Liver (tissue), 9 donors: ENCODE results near the gene AMBN. TPM values are rescaled to one million over a fixed set of nuclear protein-coding genes. Genes with fewer than 3 reads are reported as not detected.

ENCODE experiments used
- DNase-seq: peaks from one replicate; pipeline ENCODE4 v3.0.0-alpha.2; 2017; ENCODE audit warnings: low spot score
- H3K27ac ChIP-seq, 2 donors: one replicate each; pipeline ENCODE4 v1.7.0; 2013; ENCODE audit warnings: inconsistent platforms in 2 of 2, low read length in 2 of 2, control low read depth in 1 of 2, low read depth in 1 of 2, mild to moderate bottlenecking in 1 of 2
- H3K27me3 ChIP-seq, 4 donors: one replicate each; pipeline versions ENCODE4 v1.6.1 to v1.7.0; 2013; ENCODE audit warnings: low read length in 3 of 4, inconsistent platforms in 1 of 4, mild to moderate bottlenecking in 1 of 4, moderate library complexity in 1 of 4; ENCODE audit not compliant: control insufficient read depth in 4 of 4, insufficient read depth in 4 of 4
- H3K36me3 ChIP-seq, 4 donors: one replicate each; pipeline versions ENCODE4 v1.6.1 to v1.7.0; 2013; ENCODE audit warnings: low read length in 3 of 4, mild to moderate bottlenecking in 3 of 4, low read depth in 1 of 4, moderate library complexity in 1 of 4; ENCODE audit not compliant: control insufficient read depth in 4 of 4, insufficient read depth in 3 of 4
- H3K4me1 ChIP-seq, 4 donors: one replicate each; pipeline versions ENCODE4 v1.6.1 to v1.7.0; 2013; ENCODE audit warnings: low read length in 3 of 4, mild to moderate bottlenecking in 3 of 4, moderate library complexity in 1 of 4; ENCODE audit not compliant: control insufficient read depth in 4 of 4, insufficient read depth in 4 of 4
- H3K4me3 ChIP-seq, 3 donors: one replicate each; pipeline versions ENCODE4 v1.6.1 to v1.7.0; 2013; ENCODE audit warnings: low read length in 3 of 3, control low read depth in 1 of 3, low read depth in 1 of 3, mild to moderate bottlenecking in 1 of 3
- H3K9ac ChIP-seq, 2 donors: one replicate each; pipeline ENCODE4 v1.7.0; 2013; ENCODE audit warnings: low read length in 2 of 2, mild to moderate bottlenecking in 2 of 2, moderate library complexity in 2 of 2, control low read depth in 1 of 2, low read depth in 1 of 2
- H3K9me3 ChIP-seq, 4 donors: one replicate each; pipeline versions ENCODE4 v1.6.1 to v1.7.0; 2013; ENCODE audit warnings: low read length in 3 of 4; ENCODE audit not compliant: control insufficient read depth in 4 of 4
- ATF3 ChIP-seq: IDR thresholded peaks from 2 replicates; pipeline ENCODE4 v1.6.1; 2016; ENCODE audit warnings: antibody characterized with exemption
- CTCF ChIP-seq: fragments of 150-350 bp; IDR thresholded peaks from 2 replicates; pipeline ENCODE4 v1.5.1; 2017; ENCODE audit warnings: improper control_type of control experiment, low read depth, low read length; ENCODE audit not compliant: missing input control
- FOXA2 ChIP-seq: IDR thresholded peaks from 2 replicates; pipeline ENCODE4 v1.6.1; 2016; ENCODE audit warnings: antibody characterized with exemption
- HNF4A ChIP-seq, 2 donors: conservative IDR thresholded peaks; 2 replicates each; pipeline ENCODE4 v1.6.1; 2016; ENCODE audit warnings: antibody characterized with exemption in 2 of 2, mild to moderate bottlenecking in 2 of 2
- HNF4G ChIP-seq: IDR thresholded peaks from 2 replicates; pipeline ENCODE4 v1.6.1; 2016; ENCODE audit warnings: antibody characterized with exemption
- JUND ChIP-seq, 2 donors: IDR thresholded peaks; 2 replicates each; pipeline ENCODE4 v1.6.1; 2016; ENCODE audit warnings: antibody characterized with exemption in 2 of 2
- MAX ChIP-seq: IDR thresholded peaks from 2 replicates; pipeline ENCODE4 v1.6.1; 2016; ENCODE audit warnings: antibody characterized with exemption
- NR2F2 ChIP-seq: IDR thresholded peaks from 2 replicates; pipeline ENCODE4 v1.6.1; 2016; ENCODE audit warnings: antibody characterized with exemption
- REST ChIP-seq: IDR thresholded peaks from 2 replicates; pipeline ENCODE4 v1.6.1; 2016; ENCODE audit warnings: antibody characterized with exemption, mild to moderate bottlenecking
- RXRA ChIP-seq, 2 donors: IDR thresholded peaks; 2 replicates each; pipeline ENCODE4 v1.6.1; 2017 to 2018; ENCODE audit warnings: antibody characterized with exemption in 2 of 2, mild to moderate bottlenecking in 1 of 2
- SP1 ChIP-seq: IDR thresholded peaks from 2 replicates; pipeline ENCODE4 v1.6.1; 2018; ENCODE audit warnings: antibody characterized with exemption, mild to moderate bottlenecking
- TAF1 ChIP-seq: conservative IDR thresholded peaks from 2 replicates; pipeline ENCODE4 v1.6.1; 2016; ENCODE audit warnings: antibody characterized with exemption, mild to moderate bottlenecking
- YY1 ChIP-seq: IDR thresholded peaks from 2 replicates; pipeline ENCODE4 v1.6.1; 2016; ENCODE audit warnings: antibody characterized with exemption, mild to moderate bottlenecking
- WGBS: extraction: QIAGEN DNeasy Blood & Tissue Kit; methylation state at CpG from one replicate; pipeline ENCODE4 v1.1.7; 2013; 5-methylcytosine and 5-hydroxymethylcytosine counted together
- polyA plus RNA-seq, 2 donors: library from polyadenylated mRNA; stranded (reverse) in 1 of 2; unstranded in 1 of 2; fragments of 200-250 nt in 1 of 2; fragments of >200 nt in 1 of 2; fragmentation: Nextera tagmentation in 1 of 2; extraction: Ambion mirVana in 1 of 2; gene quantifications; one replicate each; pipeline versions ENCODE4 v1.2.1 to v1.2.3, GENCODE V29; 2013 to 2015
- total RNA-seq, 2 donors: library from RNA; depleted of rRNA; stranded (reverse); fragments of >200 nt; gene quantifications; one replicate each; pipeline ENCODE4 v1.2.3, GENCODE V29; 2014
- donor health status: healthy.
- donor health status: healthy.
- donor health status: healthy.
- donor health status: healthy.
- donor health status: healthy.

AMBN gene
- total and polyA plus RNA-seq, 4 donors, result not detected

GRCh38 chr4:70571772-70572171 lies 20.3 kb upstream of the AMBN start:
- Histone ChIP-seq H3K27me3 (no peaks in the 10 kb centered on the region), H3K9ac (no peak overlapping the region), H3K9me3 (peaks cover 0 to 13% (median 2%) of the 10 kb centered on the region in 4 donors), H3K36me3 (no peaks in the 10 kb centered on the region), H3K4me1 (no peaks in the 10 kb centered on the region), H3K27ac (no peak overlapping the region), H3K4me3 (no peak overlapping the region)
- no peak for DNase-seq
- no peak for TF ChIP-seq JUND (IDR thresholded peaks at IDR 0.05)
- no peak for TF ChIP-seq MAX
- TF ChIP-seq ATF3, result no peak
- TF ChIP-seq HNF4G, result no peak
- no peak for TF ChIP-seq REST
- TF ChIP-seq NR2F2, result no peak
- TF ChIP-seq YY1, result no peak
- no peak for TF ChIP-seq SP1
- no peak for TF ChIP-seq CTCF
- TF ChIP-seq RXRA (IDR thresholded peaks at IDR 0.05), result no peak
- WGBS, result 39% methylated on average over 2 of the region's 2 CpGs

- Histone ChIP-seq H3K27me3 (no peaks in the 10 kb centered on the region), H3K4me1 (no peaks in the 10 kb centered on the region), H3K36me3 (no peaks in the 10 kb centered on the region), H3K27ac (no peak overlapping the region), H3K4me3 (no peak overlapping the region), H3K9me3 (peaks cover 0 to 5% (median 0%) of the 10 kb centered on the region in 4 donors), H3K9ac (no peak overlapping the region)
- DNase-seq, result no peak
- TF ChIP-seq FOXA2, result no peak
Measured at GRCh38 chr4:70575964-70576363, 16.1 kb upstream of the AMBN start.

GRCh38 chr4:70577220-70577927 lies 14.7 kb upstream of the AMBN start:
- H3K9ac ChIP-seq, result no peak overlapping the region
- no peak overlapping the region for H3K4me3 ChIP-seq
- no peaks in the 10 kb centered on the region for H3K4me1 ChIP-seq
- H3K36me3 ChIP-seq, result no peaks in the 10 kb centered on the region
- no peak for DNase-seq
- H3K27me3 ChIP-seq, result no peaks in the 10 kb centered on the region
- H3K9me3 ChIP-seq, result peaks cover 0 to 5% (median 0%) of the 10 kb centered on the region in 4 donors
- H3K27ac ChIP-seq, result no peak overlapping the region
- WGBS, result 63% methylated on average over 6 of the region's 6 CpGs
- no peak for TF ChIP-seq SP1
- no peak for TF ChIP-seq YY1
- TF ChIP-seq FOXA2, result no peak
- no peak for TF ChIP-seq NR2F2
- no peak for TF ChIP-seq HNF4A (conservative IDR thresholded peaks at IDR 0.05)
- no peak for TF ChIP-seq HNF4G
- no peak for TF ChIP-seq TAF1
